Pulmonary artery endothelial cell (primary cell): Measurements from ENCODE around the gene EDAR. TPM values are rescaled to one million over a fixed set of nuclear protein-coding genes. Genes with fewer than 3 reads are reported as not detected.

Experiments used
- DNase-seq: peaks from one replicate; pipeline ENCODE4 v3.0.0-alpha.2; 2011; ENCODE audit warnings: low read depth, low spot score
- total RNA-seq: library from RNA; depleted of rRNA; stranded (reverse); fragments of >200 nt; gene quantifications from 2 replicates; pipeline ENCODE4 v1.2.3, GENCODE V29; 2014

EDAR gene
- total RNA-seq, 1 donor from 2014 or later: not detected

DNA sequence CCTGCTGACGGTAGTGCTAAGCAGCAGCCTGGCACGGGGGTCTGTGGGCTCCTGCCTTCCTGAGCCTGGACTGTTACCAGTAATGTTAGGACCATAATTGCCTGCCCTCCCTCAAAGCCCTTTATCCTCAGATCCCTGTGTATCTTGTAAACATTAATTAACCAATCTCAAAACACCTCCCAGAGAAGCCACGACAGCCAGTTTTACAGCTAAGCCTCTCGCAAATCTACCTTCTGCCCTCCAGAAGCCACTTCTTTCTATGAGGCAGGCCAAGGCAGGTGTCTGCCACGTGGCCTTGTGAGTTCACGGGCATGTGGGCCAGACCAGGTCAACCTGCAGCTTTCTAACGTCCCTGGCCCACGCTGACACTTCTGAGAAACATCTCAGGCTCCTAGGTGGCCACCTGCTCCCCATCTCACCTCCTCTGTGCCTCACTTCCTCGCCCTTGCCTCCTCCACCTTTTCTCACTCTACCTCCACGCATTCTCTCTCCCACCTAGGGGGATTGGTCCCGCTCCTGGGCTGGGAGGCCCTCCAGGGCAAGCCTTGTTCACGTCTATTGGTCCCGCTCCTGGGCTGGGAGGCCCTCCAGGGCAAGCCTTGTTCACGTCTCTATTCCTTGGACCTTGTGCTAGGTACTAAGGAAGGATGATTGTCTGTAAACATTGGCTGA, 64.3 kb downstream of the EDAR start:
- no peak for DNase-seq

DNA sequence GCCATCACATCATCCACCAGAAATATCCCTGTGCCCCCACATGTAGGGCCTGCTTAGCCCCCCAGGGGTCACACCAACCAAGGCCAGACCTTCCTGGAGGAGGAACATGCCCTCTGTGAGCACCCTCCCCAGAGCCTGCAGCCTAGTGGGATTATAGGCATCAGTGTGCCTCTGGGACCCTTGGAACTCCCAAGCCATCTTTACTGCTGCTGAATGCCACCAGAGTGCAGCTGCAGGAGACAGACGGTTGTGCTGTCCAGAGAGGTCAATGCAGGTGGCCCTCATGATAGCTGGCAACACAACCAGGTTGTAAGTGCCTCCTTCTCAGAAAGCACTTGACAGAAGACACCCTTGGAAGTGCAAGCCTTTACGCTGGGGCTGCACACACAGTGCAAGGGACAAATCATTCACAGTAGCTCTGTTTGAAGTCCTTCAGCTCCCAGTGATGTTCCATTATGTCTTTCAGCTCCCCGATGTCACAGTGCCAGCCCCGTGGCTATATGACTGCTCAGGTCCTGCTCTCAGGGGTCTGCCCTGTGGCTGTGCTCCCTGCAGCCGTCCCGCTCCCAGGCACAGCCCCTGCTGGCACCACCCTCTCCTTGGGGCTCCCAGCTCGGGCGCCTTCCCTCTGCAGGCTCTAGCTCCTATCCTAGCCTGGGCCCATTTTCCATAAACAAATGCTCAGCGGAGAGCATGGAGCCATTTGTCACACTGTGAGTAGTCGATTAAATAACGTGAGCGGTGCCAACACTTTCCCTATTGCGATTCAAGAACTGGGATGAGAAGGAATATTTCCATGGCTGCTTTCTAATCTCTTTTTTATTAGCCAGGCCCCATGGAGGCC, 65.1 kb downstream of the EDAR start:
- no peak for DNase-seq

DNA sequence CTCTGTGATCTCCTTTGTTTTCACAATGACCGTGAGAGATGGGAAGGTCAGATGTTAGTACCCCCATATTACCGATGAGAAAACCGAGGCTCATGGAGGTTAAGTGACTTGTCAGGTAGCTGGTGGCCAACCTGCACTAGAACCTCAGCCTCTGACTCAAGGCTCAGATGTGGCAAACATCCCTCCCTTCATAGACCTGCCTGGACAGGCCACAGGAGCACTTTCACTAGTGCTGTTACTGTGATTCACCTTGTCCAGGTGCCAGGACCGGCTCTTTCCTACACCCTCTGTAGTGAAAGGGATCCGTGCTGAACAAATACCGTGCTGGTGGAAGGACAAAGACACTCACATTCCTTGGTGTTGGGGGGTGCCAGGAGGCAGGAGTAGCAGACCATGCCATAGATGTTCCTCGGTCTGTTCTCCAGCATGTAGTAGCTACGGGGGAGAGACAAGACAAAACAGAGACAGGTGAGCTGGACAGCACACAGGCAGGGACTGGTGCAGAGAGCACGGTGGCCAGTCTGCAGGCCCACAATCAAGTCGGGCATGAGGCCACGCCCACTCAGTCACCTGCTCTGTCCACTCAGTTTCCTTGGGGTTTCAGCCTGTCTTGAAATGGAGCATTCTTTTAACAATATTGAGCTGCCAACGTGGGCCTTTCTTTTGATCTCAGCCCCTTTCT, 65.9 kb downstream of the EDAR start:
- no peak for DNase-seq

DNA sequence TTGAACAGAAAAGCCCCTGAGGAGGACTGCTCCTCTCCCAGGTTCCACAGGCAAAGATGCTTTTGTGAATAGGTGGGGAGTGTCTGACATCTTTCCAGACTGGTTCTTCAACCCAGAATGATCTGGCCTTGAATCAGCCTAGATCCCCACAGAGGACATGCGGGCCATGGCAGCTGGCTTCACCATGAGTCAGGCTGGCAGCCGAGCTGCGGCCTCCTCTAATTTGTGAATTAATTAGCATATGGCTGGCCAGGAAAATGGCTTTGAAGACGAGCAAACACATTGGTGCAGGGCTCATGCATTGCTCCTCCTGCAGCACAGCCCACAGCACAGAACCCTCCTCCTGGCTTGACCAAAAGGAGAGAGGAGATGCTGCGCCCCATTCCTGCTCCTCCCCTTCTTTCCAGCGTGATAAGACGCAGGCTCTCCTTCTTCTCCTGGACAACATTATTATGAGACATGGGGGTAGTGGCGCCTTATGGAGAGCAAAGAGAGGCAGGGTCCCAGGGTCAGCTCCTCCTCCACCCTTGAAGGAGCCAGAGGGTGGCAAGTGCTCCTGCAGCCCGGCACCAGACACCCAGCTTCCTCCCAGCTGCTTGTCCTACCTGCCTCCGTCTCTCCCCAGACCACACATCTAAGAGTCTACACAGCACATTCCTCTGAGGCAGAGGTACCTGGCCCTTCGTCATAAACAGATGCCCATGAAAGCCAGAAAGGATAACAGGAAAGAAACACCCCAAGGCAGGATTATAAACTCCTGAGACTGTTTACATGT, 66.7 kb downstream of the EDAR start:
- DNase-seq: no peak

DNA sequence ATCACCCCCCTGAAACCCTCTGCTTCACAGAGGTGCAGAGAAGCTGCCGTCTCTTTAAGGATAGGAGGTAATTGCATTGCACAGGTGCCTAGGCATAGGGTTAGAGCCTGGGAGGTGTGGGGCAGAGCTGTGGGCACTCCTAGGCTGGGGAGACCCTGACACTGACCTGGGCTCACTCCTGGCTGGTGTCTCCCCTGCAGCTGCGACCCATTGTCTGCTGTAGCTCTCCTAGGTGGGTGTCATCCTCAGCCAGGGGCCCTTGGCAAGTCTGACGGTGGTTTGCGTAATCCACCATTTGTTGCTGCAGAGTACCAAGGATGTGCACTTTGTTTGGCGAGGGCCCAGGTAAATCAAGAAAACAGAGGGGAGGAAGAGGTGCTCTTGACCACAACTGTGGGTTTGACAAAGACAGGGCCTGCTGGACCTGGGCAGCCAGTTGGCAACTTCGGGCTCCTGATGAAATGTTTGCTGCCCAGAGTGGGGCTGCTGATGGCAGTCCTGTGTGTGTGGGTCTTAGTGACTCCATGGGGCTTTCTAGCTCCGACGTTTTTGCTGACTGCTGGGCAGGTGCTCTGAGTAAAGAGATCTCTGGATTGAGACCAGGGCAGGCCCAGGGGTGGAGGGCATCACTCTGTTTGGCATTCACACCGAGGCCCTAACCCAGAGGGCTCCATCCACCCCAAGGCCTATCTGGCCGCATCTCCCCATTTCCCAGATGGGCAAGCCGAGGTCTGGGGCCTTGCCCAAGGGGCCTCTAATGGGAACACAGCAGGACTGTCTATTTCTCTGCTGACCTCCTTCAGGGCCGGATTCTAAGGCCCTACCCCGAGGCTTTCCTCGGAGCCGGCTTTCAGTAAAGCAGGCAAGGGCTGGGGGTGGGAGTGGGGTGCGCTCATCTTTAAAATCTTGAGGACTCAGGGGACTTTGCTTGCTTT, 67.7 kb downstream of the EDAR start:
- DNase-seq: no peak

DNA sequence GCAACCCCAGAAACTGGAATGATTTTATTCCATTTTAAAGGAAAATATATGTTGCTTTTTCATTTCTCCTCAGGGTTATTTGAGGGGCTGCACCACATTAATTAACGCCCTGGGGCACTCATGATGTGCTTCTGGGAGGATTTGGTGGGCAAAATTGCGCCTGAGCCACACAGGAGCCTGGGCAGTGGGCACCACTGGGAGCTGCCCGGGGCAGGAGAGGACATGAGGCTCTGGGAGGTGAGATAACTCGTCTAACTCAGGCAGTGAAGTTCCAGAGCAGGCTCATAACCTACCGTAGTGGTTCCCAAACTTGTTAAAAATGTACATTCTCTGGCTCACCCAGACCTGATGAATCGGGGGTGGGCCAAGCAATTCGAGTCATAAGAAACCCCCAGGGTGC, 68.3 kb downstream of the EDAR start:
- no peak for DNase-seq

DNA sequence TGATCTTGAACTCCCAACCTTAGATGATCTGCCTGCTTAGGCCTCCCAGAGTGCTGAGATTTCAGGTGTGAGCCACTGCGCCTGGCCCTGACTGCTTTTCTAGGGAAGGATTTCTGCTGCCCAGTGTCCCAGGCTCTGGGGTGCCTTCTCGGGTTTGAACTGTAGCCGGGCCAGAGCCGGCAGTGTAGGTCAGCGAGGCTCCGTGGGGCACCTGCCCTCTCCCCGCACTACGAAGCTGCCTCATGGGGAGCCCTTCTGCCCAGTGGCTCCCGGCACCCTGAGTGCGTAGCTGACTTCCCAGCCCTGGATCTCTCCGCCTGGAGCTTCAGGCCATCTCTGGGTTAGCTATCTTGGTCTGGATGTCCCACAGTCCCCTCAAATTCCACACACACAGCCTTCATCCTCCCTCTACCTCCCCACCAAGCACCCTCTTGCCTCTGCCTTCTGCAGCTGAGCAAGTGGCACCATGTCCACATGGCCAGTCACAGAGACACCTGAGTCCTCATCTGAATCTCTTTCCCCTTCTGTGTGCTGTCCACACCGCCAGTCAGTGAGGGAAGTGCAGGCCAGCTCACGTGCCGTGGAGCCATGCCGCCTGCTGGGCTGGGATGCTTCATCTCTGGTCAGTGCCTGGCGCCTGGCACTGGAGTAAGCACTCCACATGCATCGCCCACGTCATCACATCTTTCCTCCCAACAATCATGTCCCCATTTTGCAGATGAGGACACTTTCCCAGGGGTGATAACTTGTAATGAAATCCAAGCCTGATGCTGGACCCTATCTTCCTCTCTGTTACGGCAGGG, 69.2 kb downstream of the EDAR start:
- no peak for DNase-seq

DNA sequence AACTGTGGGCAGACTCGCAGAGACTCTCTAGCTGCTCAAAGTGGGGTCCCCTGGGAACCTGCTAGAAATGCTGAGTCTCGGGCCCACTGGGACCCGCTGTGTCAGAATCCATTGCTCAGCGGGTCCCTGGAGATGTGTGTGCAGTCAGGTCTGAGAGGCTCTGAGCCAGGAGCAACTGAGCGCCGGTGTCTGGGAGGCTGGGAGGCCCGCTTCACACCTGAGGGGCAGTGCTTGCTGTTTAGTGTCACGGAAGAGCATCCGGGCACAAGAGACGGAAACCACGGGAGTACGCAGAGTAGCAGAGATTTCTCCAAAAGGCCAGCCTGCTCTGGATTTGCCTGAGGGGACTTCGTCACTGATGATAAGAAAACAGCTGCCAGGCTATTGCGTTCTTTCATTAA, 70.1 kb downstream of the EDAR start:
- DNase-seq: no peak

DNA sequence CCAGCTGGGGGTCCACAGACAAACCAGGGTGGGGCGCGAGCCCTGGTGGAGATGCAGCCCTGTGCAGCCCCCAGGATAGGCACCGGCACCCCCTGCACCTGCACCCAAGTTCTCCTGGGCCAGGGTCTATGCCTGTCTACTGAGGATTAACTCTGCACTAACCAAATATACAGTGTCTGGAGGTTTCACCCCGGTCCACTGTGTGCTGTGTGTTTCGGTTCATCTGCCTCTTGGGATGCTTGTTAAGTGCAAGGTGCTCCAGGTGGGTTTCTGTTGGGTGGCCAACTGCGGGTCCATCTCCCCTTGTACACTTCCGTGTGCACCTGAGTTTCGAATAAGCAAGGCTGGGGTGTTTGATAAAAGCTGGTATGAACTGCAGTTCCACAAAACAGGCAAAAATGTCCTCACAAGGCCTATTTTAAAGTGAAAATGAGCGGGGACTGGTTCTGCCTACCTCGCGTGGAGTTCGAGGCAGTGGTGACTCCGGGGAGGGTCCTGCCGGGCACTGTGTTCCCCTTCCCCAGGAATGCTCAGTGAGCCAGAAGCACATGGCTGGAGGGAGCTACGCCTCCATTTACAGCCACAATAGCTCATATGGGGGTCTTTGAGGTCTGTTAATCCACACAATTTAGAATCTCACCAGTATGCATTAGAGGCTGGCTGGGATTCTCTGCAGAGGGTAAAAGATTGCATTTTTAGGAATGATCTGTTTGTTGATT, 70.7 kb downstream of the EDAR start:
- no peak for DNase-seq

DNA sequence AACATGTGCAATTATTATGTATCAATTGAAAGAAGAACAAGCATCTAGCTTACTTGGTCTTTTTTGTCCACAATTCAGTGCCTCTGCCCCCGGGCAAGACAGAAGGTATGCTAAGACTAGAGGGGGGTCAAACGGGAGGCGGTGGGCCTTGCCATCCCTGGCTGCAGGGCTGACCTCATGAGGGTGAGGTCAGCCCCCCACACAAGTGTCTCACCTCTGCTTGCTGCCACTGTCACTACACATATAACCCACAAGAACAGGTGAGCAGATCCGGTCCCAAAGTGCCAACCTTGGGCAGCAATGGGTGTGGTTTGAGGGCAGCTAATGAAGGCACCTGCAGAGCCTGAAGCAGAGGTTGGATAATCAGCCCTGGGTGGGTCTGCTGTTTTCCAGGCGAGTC, 71.5 kb downstream of the EDAR start:
- no peak for DNase-seq

DNA sequence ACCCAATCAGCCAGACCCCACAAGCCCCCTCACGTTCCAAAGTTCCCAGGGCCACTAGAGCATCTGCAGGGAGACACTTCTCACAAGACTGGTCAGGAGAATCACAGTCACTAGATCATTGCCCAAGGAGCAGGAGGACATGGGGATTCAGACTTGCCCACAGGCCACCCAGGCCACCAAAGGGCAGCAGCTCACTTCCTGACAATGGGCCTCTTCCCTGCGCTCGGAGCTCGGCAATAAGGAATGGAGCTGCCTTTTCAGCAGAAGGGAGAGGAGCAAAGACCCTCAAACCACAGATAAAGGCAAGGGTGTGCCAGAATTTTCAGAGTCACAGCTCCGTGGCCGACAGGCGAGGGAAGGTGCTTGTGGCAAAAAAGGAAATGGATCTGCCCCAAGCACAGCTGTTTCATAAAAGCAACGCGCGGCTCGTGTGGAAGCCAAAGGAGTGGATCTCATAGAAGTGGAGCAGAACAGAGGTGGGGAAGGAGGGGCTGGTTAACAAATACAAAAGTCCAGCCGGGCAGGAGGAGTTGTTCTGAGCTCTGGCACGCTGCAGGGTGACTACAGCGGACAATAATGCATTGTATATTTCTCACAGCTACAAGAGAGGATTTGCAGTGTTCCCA, 72.1 kb downstream of the EDAR start:
- no peak for DNase-seq

DNA sequence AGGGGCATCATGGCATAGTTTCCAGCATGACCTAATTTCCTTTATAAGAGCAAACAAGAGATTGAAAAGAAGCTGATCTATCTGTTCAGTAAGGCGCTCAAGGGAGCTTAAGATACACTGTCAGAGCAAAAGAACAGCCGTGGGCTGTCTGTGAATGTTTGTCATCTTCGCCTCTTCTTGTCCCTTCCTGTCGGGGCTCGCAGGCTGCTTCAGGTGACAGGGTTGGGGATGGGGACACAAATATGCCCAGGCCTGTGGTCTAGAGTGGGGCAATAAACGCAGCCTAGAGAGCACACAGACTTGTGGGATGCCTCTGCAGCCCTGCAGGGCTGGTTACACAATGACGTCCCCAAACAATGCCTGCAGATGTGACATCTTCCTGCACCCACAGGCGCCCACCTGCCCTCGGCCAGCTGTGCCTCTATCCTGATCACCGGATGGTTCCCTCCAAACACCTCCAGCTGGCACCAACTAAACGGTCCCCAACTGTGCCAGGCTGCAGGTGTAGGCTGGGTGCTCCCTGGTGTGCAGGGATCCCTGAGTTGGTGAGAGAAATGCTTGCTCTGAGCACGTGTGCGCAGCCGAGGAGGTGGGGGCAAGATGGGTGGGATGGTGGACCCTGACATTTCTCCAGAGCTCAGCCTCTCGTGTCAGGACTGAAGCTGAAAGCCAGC, 72.8 kb downstream of the EDAR start:
- no peak for DNase-seq

DNA sequence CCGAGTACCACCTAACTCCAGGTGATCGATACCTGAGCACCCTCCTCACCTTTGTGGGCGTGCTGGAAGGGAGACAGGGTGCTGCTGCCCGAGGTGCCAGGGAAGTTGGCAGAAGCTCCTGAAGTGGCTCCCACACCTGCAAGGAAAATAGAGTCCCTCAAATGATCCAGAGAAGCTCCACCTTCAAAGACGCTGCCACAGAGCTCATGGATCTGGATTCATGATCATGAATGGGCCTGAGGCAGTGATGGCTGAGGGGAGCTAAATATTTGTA, 76.5 kb downstream of the EDAR start:
- DNase-seq: no peak

DNA sequence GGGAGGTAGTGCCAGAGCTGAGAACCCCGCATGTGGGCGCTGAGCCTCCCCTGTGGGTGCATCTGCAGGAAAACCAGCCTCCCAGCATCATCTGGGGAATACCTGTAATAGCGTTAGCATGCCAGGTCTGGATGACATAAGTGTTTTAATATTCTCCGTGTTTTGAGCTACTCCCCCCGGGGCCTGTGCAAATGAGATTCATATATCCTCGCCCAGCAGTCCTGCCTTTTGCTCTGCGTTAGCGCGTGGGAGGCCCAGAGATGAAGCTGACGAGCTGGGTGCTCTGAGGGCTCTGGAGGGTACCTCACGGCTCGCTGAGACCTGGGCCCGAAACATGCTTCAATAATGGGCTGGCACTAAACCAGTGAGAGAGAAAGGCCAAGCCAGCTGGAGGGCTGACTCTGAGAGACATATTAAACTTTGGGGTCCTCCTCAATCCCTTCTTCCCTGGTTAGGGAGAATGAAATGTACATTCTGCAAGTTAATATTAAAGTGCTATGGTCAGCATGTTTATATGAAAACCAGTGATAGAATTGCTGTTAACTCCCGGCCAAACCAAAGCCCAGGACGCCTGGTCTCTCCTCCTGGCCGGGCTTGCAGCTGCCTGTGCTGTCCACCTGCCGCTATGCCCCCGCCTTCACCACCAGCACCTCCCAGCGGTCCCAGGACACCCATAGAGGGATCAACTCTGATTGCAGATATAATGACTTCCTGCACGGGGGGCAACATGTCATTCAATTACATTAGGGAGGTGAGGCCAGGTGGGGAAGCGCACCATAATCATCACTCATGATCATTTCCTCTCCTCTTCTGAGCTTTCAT, 77.0 kb downstream of the EDAR start:
- DNase-seq: no peak

DNA sequence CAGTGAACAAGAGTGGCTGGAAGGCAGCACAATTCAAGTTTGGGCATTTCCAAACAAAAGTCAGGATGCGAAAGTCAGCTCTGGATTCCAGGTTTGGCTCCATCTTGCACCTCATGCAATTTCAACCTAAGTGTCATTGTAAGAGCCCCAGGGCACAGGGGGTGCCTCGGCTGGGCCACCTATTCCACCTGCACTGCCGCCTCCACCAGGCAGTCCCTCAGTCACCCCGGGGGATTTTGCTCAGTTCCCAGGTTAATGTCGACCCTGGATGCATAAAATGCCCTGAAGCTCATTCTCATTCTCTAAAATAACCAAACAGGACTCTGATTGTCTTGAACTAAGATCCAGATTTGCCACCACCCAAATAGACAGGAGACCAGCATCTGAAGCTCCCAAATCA, 77.6 kb downstream of the EDAR start:
- no peak for DNase-seq

DNA sequence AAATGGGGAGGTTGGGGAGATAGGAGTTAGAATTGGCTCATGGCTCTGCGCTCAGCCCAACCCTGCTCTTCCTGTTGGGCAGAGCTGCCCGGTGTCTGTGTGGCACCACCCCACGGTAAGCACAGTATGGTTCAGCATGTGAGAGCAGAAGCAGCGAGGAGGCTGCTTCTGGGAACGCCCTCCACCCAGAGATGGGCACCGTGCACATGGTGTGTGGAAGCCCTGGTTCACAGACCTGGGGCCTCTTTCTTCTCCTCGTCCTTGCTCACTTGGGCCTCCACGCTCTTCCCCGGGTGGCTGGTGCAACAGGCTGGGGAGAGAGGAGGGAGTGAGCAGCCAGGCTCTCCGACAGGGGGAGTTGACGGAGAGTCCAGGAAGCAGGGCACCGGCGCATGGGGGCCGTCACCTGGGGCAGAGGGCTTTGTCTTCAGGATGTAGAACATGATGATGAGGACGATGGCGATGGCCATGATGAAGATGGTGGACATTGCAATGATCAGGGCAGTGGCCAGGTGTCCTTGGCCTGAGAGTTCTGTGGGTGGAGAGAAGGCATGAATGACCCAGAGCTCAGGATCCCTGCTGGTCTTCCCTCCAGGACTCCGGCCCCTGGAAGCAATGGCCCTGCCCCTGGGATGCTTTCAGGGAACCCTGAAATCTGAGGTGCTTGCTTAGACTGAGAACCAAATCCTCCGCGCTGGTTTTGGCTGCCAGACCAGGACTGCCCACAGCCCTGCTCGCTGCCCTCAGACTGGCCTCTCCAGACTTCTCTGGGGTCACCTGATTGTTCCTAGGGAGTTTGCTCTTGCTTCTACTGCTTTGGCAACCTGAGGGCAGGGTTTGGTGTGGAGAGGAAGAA, 78.3 kb downstream of the EDAR start:
- no peak for DNase-seq
